HG02973 (cell line): Measurements from ENCODE around the gene CNGA2.

ENCODE experiments used
- ATAC-seq: cut with Tn5 transposase; IDR thresholded peaks from one replicate; pipeline ENCODE4 v1.9.1; 2021; ENCODE audit warnings: moderate library complexity; ENCODE audit not compliant: unreplicated experiment

The CNGA2 gene

DNA sequence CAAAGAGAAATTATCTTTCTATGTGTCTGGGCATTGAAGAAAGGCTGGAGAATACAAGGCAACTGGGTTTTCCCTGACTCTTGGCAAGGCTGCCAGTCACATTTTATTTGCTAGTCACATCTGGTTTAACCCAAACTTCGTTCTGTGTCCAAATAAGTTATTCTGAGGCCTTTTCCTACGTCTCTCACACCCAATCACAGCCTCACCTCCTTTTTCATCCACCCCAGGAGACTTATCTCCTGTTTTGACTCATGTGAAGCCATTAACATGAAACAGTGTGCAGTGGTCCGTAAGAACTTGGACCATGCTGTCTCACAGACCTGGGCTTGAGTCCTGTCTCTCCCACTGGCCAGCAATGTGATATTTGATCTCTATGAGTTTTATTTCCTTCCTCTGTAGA, 59.3 kb downstream of the CNGA2 start:
- no peak for ATAC-seq
